Hematopoietic multipotent progenitor cell treated with erythropoietin and hydrocortisone succinate and interleukin-3 and kit ligand, for 17 days (in vitro differentiated cells): ENCODE data around the gene MEPE.

Experiments used
- DNase-seq: peaks from one replicate; pipeline ENCODE4 v3.0.0-alpha.2; 2015; ENCODE audit warnings: low spot score

MEPE gene

GRCh38 chr4:87843936-87844335 lies 11.2 kb downstream of the MEPE start:
- DNase-seq = no peak

GRCh38 chr4:87844452-87844851 lies 11.7 kb downstream of the MEPE start:
- no peak for DNase-seq

GRCh38 chr4:87846226-87846625 lies 13.5 kb downstream of the MEPE start:
- DNase-seq = no peak

GRCh38 chr4:87848622-87849351 lies 16.0 kb downstream of the MEPE start:
- no peak for DNase-seq

GRCh38 chr4:87849612-87850011 lies 16.8 kb downstream of the MEPE start:
- DNase-seq = no peak

- no peak for DNase-seq
Observed at GRCh38 chr4:87851332-87851731, 18.6 kb downstream of the MEPE start.

- no peak for DNase-seq
Observed at GRCh38 chr4:87851953-87852352, 19.2 kb downstream of the MEPE start.

GRCh38 chr4:87853108-87853507 lies 20.3 kb downstream of the MEPE start:
- no peak for DNase-seq

- no peak for DNase-seq
Observed at GRCh38 chr4:87853891-87854290, 21.1 kb downstream of the MEPE start.

GRCh38 chr4:87855559-87855958 lies 22.8 kb downstream of the MEPE start:
- no peak for DNase-seq

GRCh38 chr4:87856816-87857215 lies 24.0 kb downstream of the MEPE start:
- DNase-seq = no peak

- no peak for DNase-seq
Observed at GRCh38 chr4:87857789-87858188, 25.0 kb downstream of the MEPE start.

- DNase-seq = no peak
Observed at GRCh38 chr4:87862236-87862635, 29.5 kb downstream of the MEPE start.

GRCh38 chr4:87863486-87863885 lies 30.7 kb downstream of the MEPE start:
- no peak for DNase-seq

GRCh38 chr4:87864321-87864720 lies 31.6 kb downstream of the MEPE start:
- no peak for DNase-seq

GRCh38 chr4:87865288-87865687 lies 32.5 kb downstream of the MEPE start:
- DNase-seq = no peak

- no peak for DNase-seq
Observed at GRCh38 chr4:87865960-87866598, 33.3 kb downstream of the MEPE start.

- no peak for DNase-seq
Observed at GRCh38 chr4:87868522-87868921, 35.8 kb downstream of the MEPE start.

GRCh38 chr4:87872028-87872427 lies 39.3 kb downstream of the MEPE start:
- DNase-seq = no peak

- DNase-seq = no peak
Observed at GRCh38 chr4:87875191-87875590, 42.4 kb downstream of the MEPE start.

- DNase-seq = no peak
Observed at GRCh38 chr4:87880106-87880505, 47.3 kb downstream of the MEPE start.

GRCh38 chr4:87881115-87881514 lies 48.3 kb downstream of the MEPE start:
- no peak for DNase-seq

- DNase-seq = no peak
Observed at GRCh38 chr4:87882321-87882720, 49.6 kb downstream of the MEPE start.

- no peak for DNase-seq
Observed at GRCh38 chr4:87882861-87883260, 50.1 kb downstream of the MEPE start.
